Kidney epithelial cell (primary cell): ENCODE measurements around the gene OSBP2. TPM values are rescaled to one million over a fixed set of nuclear protein-coding genes. Genes with fewer than 3 reads are reported as not detected.
A peak's percentile ranks its signal among the peaks of the same experiment; 100 is the strongest.

Experiments used
- DNase-seq: peaks from one replicate; pipeline ENCODE4 v3.0.0-alpha.2; 2010; ENCODE audit warnings: low read depth
- H3K27me3 ChIP-seq: 2 replicates; pipeline ENCODE4 v1.6.0; 2011; ENCODE audit warnings: low read length; ENCODE audit not compliant: control insufficient read depth, insufficient read depth
- H3K36me3 ChIP-seq: 2 replicates; pipeline ENCODE4 v1.5.1; 2011; ENCODE audit warnings: low read length; ENCODE audit not compliant: control insufficient read depth, insufficient read depth
- H3K4me3 ChIP-seq: 2 replicates; pipeline ENCODE4 v1.5.1; 2011; ENCODE audit warnings: low read depth, mild to moderate bottlenecking, control low read depth, low read length
- CTCF ChIP-seq: IDR thresholded peaks from 2 replicates; pipeline ENCODE4 v1.5.1; 2011; ENCODE audit warnings: mild to moderate bottlenecking, moderate library complexity, low read length, control low read depth, inconsistent platforms; ENCODE audit not compliant: insufficient read depth, poor library complexity, severe bottlenecking
- total RNA-seq: library from RNA; depleted of rRNA; stranded (reverse); fragments of >200 nt; gene quantifications from 2 replicates; pipeline ENCODE4 v1.2.3, GENCODE V29; 2015

OSBP2 gene
- total RNA-seq, 1 donor from 2014 or later: 5.0 TPM

GRCh38 chr22:30694171-30694639 lies 469 bp upstream of the OSBP2 start:
- Histone ChIP-seq H3K4me3 (peak overlapping the region; percentile 49), H3K36me3 (no peaks in the 10 kb centered on the region), H3K27me3 (peaks cover 2% of the 10 kb centered on the region)
- no peak for TF ChIP-seq CTCF
- DNase-seq: no peak

GRCh38 chr22:30695351-30695851 lies 727 bp downstream of the OSBP2 start:
- no peak for DNase-seq
- TF ChIP-seq CTCF: no peak
- Histone ChIP-seq H3K27me3 (peaks cover 2% of the 10 kb centered on the region), H3K36me3 (no peaks in the 10 kb centered on the region), H3K4me3 (peak overlapping the region; percentile 59)

- H3K4me3 ChIP-seq: no peak overlapping the region
- peaks cover 2% of the 10 kb centered on the region for H3K27me3 ChIP-seq
- DNase-seq: no peak
- TF ChIP-seq CTCF: no peak
- no peaks in the 10 kb centered on the region for H3K36me3 ChIP-seq
Observed at GRCh38 chr22:30695871-30696655, 1.4 kb downstream of the OSBP2 start.

- no peak for DNase-seq
- Histone ChIP-seq H3K27me3 (peaks cover 2% of the 10 kb centered on the region), H3K4me3 (no peak overlapping the region), H3K36me3 (no peaks in the 10 kb centered on the region)
- no peak for TF ChIP-seq CTCF
Observed at GRCh38 chr22:30697975-30698374, 3.3 kb downstream of the OSBP2 start.

GRCh38 chr22:30701872-30702271 lies 7.2 kb downstream of the OSBP2 start:
- no peak for TF ChIP-seq CTCF
- no peak for DNase-seq
- H3K4me3 ChIP-seq: no peak overlapping the region

More at GRCh38 chr22:30701872-30702271, 7.2 kb downstream of the OSBP2 start:
- no peaks in the 10 kb centered on the region for H3K27me3 ChIP-seq
- H3K36me3 ChIP-seq: no peaks in the 10 kb centered on the region
